ENCODE measurements around the gene STAT3.
"Not testable (repeated sequence)": the region's sequence is repeated elsewhere in the genome, so short reads cannot be mapped to it uniquely, and the experiment has no call there.

The STAT3 gene

GRCh38 chr17:42312285-42313130, 75.7 kb downstream of the STAT3 start:
- DNase-seq, result peak; percentile 85 to 89

- no peak for DNase-seq
Observed at GRCh38 chr17:42312035-42312284, 76.3 kb downstream of the STAT3 start.

- no peak for DNase-seq
Observed at GRCh38 chr17:42311240-42312034, 76.8 kb downstream of the STAT3 start.

GRCh38 chr17:42310787-42311215, 77.4 kb downstream of the STAT3 start:
- peak in 1 of 2 experiments; percentile 43 for DNase-seq

- no peak for DNase-seq
Observed at GRCh38 chr17:42309986-42310786, 78.1 kb downstream of the STAT3 start.

GRCh38 chr17:42309142-42309541, 79.1 kb downstream of the STAT3 start:
- no peak for DNase-seq

GRCh38 chr17:42308446-42308845, 79.8 kb downstream of the STAT3 start:
- DNase-seq, result no peak

GRCh38 chr17:42307362-42307927, 80.8 kb downstream of the STAT3 start:
- no peak for DNase-seq

GRCh38 chr17:42306385-42306667, 81.9 kb downstream of the STAT3 start:
- DNase-seq, result no peak

GRCh38 chr17:42305543-42306384, 82.5 kb downstream of the STAT3 start:
- DNase-seq, result no peak

GRCh38 chr17:42305031-42305330, 83.3 kb downstream of the STAT3 start:
- DNase-seq, result not testable (repeated sequence)

- no peak for DNase-seq
Observed at GRCh38 chr17:42304187-42305030, 83.8 kb downstream of the STAT3 start.

- no peak for DNase-seq
Observed at GRCh38 chr17:42303694-42304093, 84.5 kb downstream of the STAT3 start.

- no peak for DNase-seq
Observed at GRCh38 chr17:42301022-42301421, 87.2 kb downstream of the STAT3 start.

- DNase-seq, result not testable (repeated sequence)
Observed at GRCh38 chr17:42299913-42300312, 88.3 kb downstream of the STAT3 start.

GRCh38 chr17:42299361-42299760, 88.9 kb downstream of the STAT3 start:
- not testable (repeated sequence) for DNase-seq

- DNase-seq, result not testable (repeated sequence)
Observed at GRCh38 chr17:42297775-42298174, 90.5 kb downstream of the STAT3 start.

GRCh38 chr17:42296012-42296411, 92.2 kb downstream of the STAT3 start:
- no peak for DNase-seq

GRCh38 chr17:42294469-42295398, 93.5 kb downstream of the STAT3 start:
- no peak for DNase-seq

GRCh38 chr17:42291129-42291528, 97.1 kb downstream of the STAT3 start:
- DNase-seq, result no peak
